ENCODE measurements around the gene MIS18A.
"Not testable (repeated sequence)": the region's sequence is repeated elsewhere in the genome, so short reads cannot be mapped to it uniquely, and the experiment has no call there.

MIS18A gene

DNA sequence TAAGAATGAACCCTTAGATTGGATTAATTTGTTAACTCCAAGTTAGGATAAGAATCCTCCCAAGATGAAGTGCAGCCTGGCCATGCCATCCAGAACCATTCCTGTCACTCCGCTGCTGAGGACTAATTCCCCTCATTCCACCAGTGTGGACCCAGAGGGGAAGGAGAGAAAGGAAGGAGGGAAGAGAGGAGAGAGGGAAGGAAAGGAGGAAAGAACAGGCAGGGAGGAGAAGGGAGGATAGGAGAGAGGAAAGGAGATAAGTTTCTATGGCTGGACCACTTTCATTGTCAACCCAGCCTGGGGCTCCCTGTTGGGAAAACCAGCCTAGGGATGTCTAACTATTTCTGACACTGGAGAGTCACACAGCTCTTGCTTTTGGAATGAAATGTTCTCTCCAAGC lies 24.5 kb upstream of the MIS18A start:
- no peak for DNase-seq

DNA sequence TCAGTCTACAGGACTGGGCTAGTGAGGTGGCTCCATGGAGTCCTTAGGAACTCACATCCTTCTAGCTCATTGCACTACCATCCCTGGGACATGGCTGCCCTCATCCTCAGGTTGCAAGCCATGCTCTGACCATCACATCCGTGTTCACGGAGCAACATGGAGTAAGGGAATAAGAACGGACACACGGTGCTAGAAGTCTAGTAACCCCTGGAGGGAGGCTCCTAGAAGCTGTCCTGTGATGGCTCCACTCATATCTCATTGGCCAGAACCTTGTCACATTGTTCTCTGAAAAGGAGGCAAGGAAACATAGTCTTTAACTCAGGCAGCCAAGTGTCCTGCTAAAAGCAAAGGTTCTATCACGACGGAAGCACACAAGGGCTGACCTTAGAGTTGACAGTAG lies 23.7 kb upstream of the MIS18A start:
- DNase-seq, result no peak

DNA sequence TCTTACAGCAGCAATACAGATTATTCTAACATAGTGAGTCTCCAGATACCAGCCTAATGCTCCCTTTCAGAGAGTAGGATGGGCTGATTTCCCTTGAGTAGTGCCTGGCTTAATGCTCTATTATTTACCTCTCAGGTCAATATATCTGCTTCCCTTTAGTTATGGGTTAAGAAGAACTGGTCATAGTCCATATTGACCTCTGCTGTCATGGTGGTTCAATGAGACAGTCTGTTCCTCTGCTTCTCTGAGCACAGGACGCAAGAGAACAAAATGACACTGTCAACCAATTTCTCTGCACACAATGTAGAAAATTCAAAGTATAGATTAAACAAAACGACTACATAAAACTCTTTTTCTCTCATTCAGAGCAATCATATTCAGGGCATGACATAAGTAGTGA lies 22.7 kb upstream of the MIS18A start:
- DNase-seq, result no peak

GRCh38 chr21:32300117-32300681 lies 21.4 kb upstream of the MIS18A start:
- no peak for DNase-seq

DNA sequence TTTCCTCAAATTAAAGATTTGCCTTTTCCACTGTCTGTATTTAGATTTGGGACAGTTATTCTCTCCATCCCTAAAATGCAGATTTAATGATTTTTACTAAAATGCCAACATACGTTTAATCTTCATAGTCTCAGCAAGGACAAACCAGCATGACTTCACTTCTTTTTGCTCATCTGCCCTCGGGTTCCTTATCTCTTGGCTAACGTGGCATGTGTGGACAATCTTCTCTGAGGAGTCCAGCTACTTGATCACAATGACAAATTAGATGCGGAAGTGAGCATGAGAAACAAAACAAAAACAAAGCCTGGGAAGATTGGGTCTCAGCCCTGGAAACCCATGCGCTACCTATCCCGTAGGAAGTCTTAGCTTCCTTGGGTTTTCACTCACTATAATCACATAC lies 20.8 kb upstream of the MIS18A start:
- DNase-seq, result no peak

- DNase-seq, result no peak
Observed at GRCh38 chr21:32298658-32299081, 19.8 kb upstream of the MIS18A start, which contains the start of gene MRAP. Gene MRAP, plus strand, starts transcription at chr21:32298855. Its CDS starts 117 bp downstream, at chr21:32298972.

DNA sequence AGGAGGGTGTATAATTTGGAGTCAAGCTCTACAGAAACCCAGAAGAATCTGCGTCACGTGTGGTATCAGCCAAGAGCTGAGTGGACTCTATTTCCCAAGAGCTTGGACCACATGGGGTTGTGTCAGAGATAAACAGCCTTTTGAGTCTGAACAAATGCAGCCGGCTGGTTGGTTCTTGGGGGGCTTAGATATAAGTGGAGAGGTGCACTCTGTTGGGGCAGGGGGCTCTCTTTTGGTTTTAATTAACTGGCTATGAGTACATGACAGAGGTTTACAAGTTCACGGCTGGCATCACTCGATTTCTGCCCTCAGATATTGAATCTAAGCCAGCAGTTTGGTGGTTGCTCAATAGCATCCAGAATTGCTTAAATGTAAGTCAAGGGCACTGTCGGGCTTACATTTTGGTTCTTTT lies 19.3 kb upstream of the MIS18A start:
- DNase-seq, result no peak

GRCh38 chr21:32297449-32297848 lies 18.6 kb upstream of the MIS18A start:
- no peak for DNase-seq

DNA sequence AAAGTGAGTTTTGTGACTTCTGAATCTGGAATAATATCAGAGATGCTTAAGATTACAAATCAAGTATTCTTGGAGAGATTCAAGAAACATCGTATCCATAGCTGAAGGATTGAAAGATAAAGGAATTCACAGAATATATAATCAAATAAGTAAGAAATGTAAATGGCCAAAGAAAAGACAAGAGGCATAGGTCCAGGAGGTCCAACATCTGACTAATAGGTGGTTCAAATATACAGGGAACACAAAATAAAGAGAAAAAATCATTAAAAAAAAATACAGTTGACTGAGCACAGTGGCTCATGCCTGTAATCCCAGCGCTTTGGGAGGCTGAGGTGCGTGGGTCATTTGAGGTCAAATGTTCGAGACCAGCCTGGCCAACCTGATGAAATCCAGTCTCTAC lies 6.6 kb upstream of the MIS18A start:
- no peak for DNase-seq

GRCh38 chr21:32282992-32283391 lies 4.1 kb upstream of the MIS18A start:
- no peak for DNase-seq

- no peak for DNase-seq
Observed at GRCh38 chr21:32281531-32281930, 2.7 kb upstream of the MIS18A start.

DNA sequence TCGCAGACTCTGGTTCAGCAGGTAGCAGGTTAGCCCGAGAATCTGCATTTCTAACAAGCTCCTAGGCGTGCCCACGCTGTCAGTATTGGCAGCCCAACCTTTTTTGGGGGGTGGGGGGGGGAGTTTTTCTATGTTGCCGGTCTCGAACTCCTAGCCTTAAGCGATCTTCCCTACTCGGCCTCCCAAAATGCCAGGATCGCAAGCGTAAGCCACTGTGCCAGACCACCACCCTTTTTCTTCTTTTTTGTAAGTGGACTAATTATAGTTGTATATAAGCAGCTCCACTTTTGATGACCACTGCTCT lies 480 bp upstream of the MIS18A start:
- no peak for DNase-seq

- peak in 1 of 2 experiments; percentile 30 for DNase-seq
Observed at GRCh38 chr21:32278103-32278502, 746 bp downstream of the MIS18A start.

- DNase-seq, result no peak
Observed at GRCh38 chr21:32276671-32277070, 2.2 kb downstream of the MIS18A start.

DNA sequence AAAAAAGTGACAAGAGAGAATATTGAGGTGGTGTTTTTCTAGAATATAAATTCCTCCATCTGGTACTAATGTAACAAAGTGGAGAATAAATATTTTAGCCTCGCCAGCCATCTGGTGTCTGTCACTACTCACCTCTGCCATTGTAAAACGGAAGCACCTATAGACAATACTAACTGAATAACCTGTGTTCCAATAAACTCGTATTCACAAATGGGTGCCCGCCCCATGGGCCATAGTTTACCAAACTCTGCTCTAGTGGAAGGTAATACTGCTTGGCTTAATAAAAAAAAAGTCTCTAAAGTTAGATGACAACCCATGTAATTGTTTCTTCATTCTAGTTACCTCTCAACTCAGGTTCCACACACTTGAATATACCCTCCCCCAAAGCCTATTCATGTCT lies 8.1 kb downstream of the MIS18A start:
- peak; percentile 49 to 89 for DNase-seq

DNA sequence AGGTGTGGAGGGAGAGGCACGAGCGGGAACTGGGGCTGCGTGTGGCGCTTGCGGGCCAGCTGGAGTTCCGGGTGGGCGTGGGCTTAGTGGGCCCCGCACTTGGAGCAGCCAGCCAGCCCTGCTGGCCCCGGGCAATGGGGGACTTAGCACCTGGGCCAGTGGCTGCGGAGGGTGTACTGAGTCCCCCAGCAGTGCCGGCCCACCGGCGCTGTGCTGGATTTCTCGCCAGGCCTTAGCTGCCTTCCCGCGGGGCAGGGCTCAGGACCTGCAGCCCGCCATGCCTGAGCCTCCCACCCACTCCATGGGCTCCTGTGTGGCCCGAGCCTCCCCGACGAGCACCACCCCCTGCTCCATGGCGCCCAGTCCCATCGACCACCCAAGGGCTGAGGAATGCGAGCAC lies 13.5 kb downstream of the MIS18A start:
- DNase-seq, result not testable (repeated sequence)

GRCh38 chr21:32261929-32262328 lies 16.9 kb downstream of the MIS18A start:
- DNase-seq, result no peak

DNA sequence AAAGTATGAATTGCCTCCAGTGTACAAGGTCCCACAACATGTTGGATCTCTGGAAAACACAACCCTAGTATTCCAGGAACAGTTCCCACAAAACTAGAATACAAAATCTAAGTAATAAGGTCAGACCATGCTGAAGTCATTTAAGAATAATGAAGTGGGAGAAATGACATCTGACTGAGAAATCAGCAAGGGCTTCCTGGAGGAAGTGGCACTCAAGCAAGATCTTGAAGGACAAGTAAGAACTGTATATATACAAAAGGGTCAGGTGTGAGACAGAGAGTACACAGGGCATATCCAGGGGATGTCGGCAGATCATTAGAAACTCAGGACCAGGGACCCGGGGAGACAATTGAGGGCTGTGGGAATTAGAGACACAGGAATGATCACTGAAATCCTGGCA lies 18.7 kb downstream of the MIS18A start:
- no peak for DNase-seq

- DNase-seq, result not testable (repeated sequence)
Observed at GRCh38 chr21:32258786-32259048, 20.1 kb downstream of the MIS18A start.

- peak; percentile 83 to 93 for DNase-seq
Observed at GRCh38 chr21:32257962-32258785, 20.7 kb downstream of the MIS18A start.

- DNase-seq, result peak; percentile 93 to 95
Observed at GRCh38 chr21:32256873-32257620, 21.8 kb downstream of the MIS18A start.

DNA sequence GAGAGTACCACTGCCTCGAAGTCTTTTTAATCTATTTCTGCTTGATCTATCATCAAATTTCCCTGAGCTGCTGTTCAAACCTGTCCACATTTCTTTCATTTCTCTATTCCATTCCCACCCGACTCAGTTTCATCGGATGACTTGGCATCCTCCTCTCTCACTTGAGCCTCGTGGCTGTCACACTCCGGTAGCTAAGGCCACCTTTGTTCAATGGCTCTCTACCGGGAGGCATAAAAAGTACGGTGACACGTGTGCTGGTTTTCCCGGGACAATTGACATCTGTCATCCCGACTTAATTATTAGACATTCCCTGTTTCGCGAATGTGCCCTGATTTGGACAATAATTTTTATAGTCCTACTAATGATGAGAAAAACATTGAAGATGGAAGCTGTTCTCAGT lies 22.6 kb downstream of the MIS18A start:
- peak; percentile 19 to 52 for DNase-seq

DNA sequence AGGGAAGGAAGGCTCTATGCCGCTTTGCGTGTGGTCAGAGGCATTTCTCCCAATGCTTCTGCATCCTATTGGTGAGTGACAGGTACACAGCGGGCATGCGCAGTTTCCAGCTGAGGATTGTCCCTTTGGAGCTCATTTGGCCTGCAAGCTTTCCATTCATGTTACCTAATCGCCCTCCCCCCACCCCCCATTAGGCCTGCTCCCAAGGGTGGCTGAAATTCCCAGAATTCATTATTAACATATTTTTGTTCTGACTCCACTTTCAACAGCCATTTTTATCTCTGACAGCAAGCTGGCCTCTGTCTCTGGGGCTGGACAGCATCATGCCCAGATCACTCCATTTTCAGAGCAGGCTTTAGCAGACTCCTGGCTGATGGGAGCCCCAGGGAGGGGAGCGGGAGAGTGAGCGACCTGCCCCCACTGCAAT lies 25.6 kb downstream of the MIS18A start:
- DNase-seq, result no peak

GRCh38 chr21:32252136-32252535 lies 26.7 kb downstream of the MIS18A start:
- DNase-seq, result no peak
